ENCODE results near the gene RSPH10B. TPM values are rescaled to one million over a fixed set of nuclear protein-coding genes. Genes with fewer than 3 reads are reported as not detected.
A peak's percentile ranks its signal among the peaks of the same experiment; 100 is the strongest.
"Not testable (repeated sequence)": the region's sequence is repeated elsewhere in the genome, so short reads cannot be mapped to it uniquely, and the experiment has no call there.

RSPH10B gene
- total RNA-seq, 1 donor from 2014 or later: 0.11 TPM

GRCh38 chr7:5888021-5888420 is 82.5 kb downstream of the RSPH10B start:
- not testable (repeated sequence) for H2AFZ ChIP-seq (replicated peaks); H3K36me3 ChIP-seq; H3K79me2 ChIP-seq (ENCODE audit: low read depth); H3K9ac ChIP-seq; H3K9me3 Mint-ChIP-seq; H3K4me3 Mint-ChIP-seq; H3F3A ChIP-seq (ENCODE audit: low read depth); H3K4me1 Mint-ChIP-seq; H3K36me3 Mint-ChIP-seq; H3K4me1 ChIP-seq; H3K27me3 Mint-ChIP-seq (ENCODE audit: insufficient read depth, low read depth); H3K27ac Mint-ChIP-seq; H3K4me3 ChIP-seq; H4K20me1 ChIP-seq (ENCODE audit: low read depth); H3K27me3 ChIP-seq; H3K9me3 ChIP-seq (ENCODE audit: low read depth); DNase-seq (ENCODE audit: low spot score); H3K4me2 ChIP-seq
- H3K27ac ChIP-seq: peak overlapping the region; percentile 29

GRCh38 chr7:5884431-5884830 is 86.1 kb downstream of the RSPH10B start:
- not testable (repeated sequence) for H3K4me1 ChIP-seq; H2AFZ ChIP-seq (replicated peaks); H3K36me3 Mint-ChIP-seq; H3K79me2 ChIP-seq (ENCODE audit: low read depth); H4K20me1 ChIP-seq (ENCODE audit: low read depth); H3K4me2 ChIP-seq; H3K27me3 ChIP-seq; H3F3A ChIP-seq (ENCODE audit: low read depth); H3K9me3 Mint-ChIP-seq; H3K4me3 ChIP-seq; H3K27ac ChIP-seq; H3K4me1 Mint-ChIP-seq; H3K9me3 ChIP-seq (ENCODE audit: low read depth); H3K36me3 ChIP-seq; DNase-seq (ENCODE audit: low spot score); H3K4me3 Mint-ChIP-seq; H3K27ac Mint-ChIP-seq; H3K27me3 Mint-ChIP-seq (ENCODE audit: insufficient read depth, low read depth); H3K9ac ChIP-seq

GRCh38 chr7:5880106-5880505 is 90.4 kb downstream of the RSPH10B start:
- H3K9ac ChIP-seq; H3K27ac Mint-ChIP-seq; H2AFZ ChIP-seq (replicated peaks); H3K4me2 ChIP-seq; H3K36me3 Mint-ChIP-seq; H3K27ac ChIP-seq; H3K4me3 Mint-ChIP-seq; H3K9me3 Mint-ChIP-seq; H3K79me2 ChIP-seq (ENCODE audit: low read depth); H3K4me1 ChIP-seq; H3K4me3 ChIP-seq; H3F3A ChIP-seq (ENCODE audit: low read depth); H4K20me1 ChIP-seq (ENCODE audit: low read depth); H3K9me3 ChIP-seq (ENCODE audit: low read depth); DNase-seq (ENCODE audit: low spot score); H3K27me3 ChIP-seq; H3K36me3 ChIP-seq; H3K4me1 Mint-ChIP-seq: not testable (repeated sequence)
- H3K27me3 Mint-ChIP-seq (ENCODE audit: insufficient read depth, low read depth): peaks cover 13% of the 10 kb centered on the region

DNA sequence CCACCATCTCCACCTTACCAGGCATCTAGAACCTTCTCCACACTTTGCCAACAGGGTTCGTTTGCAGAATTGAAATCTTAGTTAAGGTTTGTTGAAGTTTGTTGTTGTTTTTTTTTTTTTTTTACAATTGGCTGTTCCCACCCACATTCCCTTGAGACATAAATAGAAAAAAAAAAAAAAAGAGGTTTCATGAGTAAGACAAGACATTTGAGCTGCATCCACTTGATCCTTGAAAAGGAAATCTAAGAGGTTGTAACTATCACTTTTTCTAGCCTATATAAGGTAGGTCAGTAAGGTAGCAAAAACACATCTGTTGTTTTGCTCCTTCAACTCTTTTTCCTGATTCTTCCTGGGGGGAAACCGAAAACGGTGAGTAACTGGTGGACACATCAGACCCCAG is 90.9 kb downstream of the RSPH10B start:
- not testable (repeated sequence) for H3F3A ChIP-seq (ENCODE audit: low read depth); H3K4me1 ChIP-seq; H2AFZ ChIP-seq (replicated peaks); H3K36me3 Mint-ChIP-seq; H3K27ac ChIP-seq; H3K4me1 Mint-ChIP-seq; H3K9ac ChIP-seq; DNase-seq (ENCODE audit: low spot score); H3K4me2 ChIP-seq; H3K27me3 ChIP-seq; H3K9me3 Mint-ChIP-seq; H3K36me3 ChIP-seq; H4K20me1 ChIP-seq (ENCODE audit: low read depth); H3K4me3 ChIP-seq; H3K9me3 ChIP-seq (ENCODE audit: low read depth); H3K27ac Mint-ChIP-seq; H3K4me3 Mint-ChIP-seq; H3K79me2 ChIP-seq (ENCODE audit: low read depth)
- H3K27me3 Mint-ChIP-seq (ENCODE audit: insufficient read depth, low read depth): peaks cover 13% of the 10 kb centered on the region

Small RNAs within 50 kb of the gene (small RNA-seq; reads per million reads assigned to genes)
- not detected for gene RF00019
- 1.6 reads per million, percentile 86 among the genes with 10 or more reads in this experiment for gene SNORA80D

Other genes with a start within 250 kb of the RSPH10B start
- 32.6 and 32.9 TPM in 2 replicates for gene RNF216, start 189.0 kb downstream of the RSPH10B start, total RNA-seq (ENCODE audit: low replicate concordance)
- gene OCM, start 89.9 kb downstream of the RSPH10B start, total RNA-seq (ENCODE audit: low replicate concordance): not detected in 2 replicates
- 85.5 and 136 TPM in 2 replicates for gene CCZ1, start 72.0 kb downstream of the RSPH10B start, total RNA-seq (ENCODE audit: low replicate concordance)
- gene PMS2, start 38.4 kb upstream of the RSPH10B start, total RNA-seq (ENCODE audit: low replicate concordance): 23.1 and 35.8 TPM in 2 replicates
- gene AIMP2, start 38.6 kb upstream of the RSPH10B start, total RNA-seq (ENCODE audit: low replicate concordance): 38.4 and 52.1 TPM in 2 replicates
- 0.46 TPM in 1 of 2 replicates, not detected in the other for gene ANKRD61, start 60.7 kb upstream of the RSPH10B start, total RNA-seq (ENCODE audit: low replicate concordance)
- 70.1 and 130 TPM in 2 replicates for gene EIF2AK1, start 88.5 kb upstream of the RSPH10B start, total RNA-seq (ENCODE audit: low replicate concordance)
- gene USP42, start 134.3 kb upstream of the RSPH10B start, total RNA-seq (ENCODE audit: low replicate concordance): 15.9 and 19.2 TPM in 2 replicates

Data from neural progenitor cell (in vitro differentiated cells).